ENCODE data around the gene IGF2BP2.

DNA sequence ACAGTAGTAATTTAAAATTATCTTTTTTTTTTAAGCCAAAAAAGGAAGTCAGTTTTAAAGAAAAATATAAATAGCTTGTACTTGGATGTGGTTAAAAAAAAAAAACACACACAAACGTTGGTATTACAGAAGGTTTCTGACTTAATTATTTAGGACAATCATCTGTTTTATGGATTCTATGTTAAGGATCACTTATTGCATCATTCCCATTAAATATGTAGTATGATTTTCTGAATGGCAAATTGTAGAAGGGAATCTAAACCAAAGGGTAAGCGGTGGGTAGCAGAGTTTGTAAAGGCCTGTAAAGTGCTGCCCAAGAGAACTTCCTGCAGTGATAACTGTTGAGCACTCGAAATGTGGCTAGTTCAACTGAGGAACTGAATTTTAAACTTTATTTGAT lies 230.8 kb downstream of the IGF2BP2 start:
- TF ChIP-seq, protein P1, sequence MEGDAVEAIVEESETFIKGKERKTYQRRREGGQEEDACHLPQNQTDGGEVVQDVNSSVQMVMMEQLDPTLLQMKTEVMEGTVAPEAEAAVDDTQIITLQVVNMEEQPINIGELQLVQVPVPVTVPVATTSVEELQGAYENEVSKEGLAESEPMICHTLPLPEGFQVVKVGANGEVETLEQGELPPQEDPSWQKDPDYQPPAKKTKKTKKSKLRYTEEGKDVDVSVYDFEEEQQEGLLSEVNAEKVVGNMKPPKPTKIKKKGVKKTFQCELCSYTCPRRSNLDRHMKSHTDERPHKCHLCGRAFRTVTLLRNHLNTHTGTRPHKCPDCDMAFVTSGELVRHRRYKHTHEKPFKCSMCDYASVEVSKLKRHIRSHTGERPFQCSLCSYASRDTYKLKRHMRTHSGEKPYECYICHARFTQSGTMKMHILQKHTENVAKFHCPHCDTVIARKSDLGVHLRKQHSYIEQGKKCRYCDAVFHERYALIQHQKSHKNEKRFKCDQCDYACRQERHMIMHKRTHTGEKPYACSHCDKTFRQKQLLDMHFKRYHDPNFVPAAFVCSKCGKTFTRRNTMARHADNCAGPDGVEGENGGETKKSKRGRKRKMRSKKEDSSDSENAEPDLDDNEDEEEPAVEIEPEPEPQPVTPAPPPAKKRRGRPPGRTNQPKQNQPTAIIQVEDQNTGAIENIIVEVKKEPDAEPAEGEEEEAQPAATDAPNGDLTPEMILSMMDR (conservative IDR thresholded peaks at IDR 0.05 in 1 of 2, IDR thresholded peaks at IDR 0.05 in 1 of 2; ENCODE audit: extremely low read depth in 1 of 2, insufficient read depth in 1 of 2, low read depth in 1 of 2, low read length in 2 of 2) = no peak
- no peak for TF ChIP-seq EZH2 (IDR thresholded peaks at IDR 0.05; ENCODE audit: borderline replicate concordance, low read length)

Measured in mammary epithelial cell (primary cell).